HG02798 (cell line): ENCODE data around the gene SDK1.

Experiments used
- ATAC-seq: cut with Tn5 transposase; IDR thresholded peaks from one replicate; pipeline ENCODE4 v1.9.1; 2021; ENCODE audit warnings: mild to moderate bottlenecking; ENCODE audit not compliant: unreplicated experiment, poor library complexity

Gene SDK1

DNA sequence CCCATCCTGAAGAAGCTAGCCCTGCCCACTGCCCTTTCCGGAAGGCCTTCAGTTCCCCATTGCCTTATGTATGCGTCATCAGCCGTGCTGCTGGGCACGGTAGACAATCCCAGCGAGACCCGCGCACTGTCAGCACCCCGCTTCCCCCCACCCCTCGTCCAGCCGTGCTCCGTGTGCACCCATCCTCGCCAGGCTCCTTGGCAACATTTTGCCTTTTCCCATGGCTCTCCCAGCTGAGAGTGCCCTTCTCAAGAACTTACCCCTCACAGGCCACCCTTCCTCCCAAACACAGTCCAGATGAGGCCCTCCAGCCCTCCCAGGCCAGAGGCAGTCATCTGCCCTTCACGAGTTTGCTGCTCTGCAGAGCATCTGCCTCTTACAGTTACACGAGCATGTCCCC is 747.3 kb downstream of the SDK1 start:
- no peak for ATAC-seq

DNA sequence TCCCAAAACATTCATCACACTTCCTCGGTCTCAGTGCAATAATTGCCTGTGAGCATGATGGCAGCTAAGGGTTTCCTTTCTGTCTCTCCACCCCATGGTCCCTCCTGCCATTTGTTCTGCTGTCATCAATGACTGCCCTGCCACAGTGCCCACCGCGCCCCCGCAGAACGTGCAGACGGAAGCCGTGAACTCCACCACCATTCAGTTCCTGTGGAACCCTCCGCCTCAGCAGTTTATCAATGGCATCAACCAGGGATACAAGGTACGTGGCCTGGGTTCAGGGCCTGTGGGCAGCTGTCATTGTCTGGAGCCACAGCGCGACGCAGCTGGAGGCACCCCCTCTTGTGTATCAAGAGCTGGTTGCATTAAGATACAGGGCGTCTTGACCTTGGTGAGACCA is 748.1 kb downstream of the SDK1 start:
- ATAC-seq = no peak

DNA sequence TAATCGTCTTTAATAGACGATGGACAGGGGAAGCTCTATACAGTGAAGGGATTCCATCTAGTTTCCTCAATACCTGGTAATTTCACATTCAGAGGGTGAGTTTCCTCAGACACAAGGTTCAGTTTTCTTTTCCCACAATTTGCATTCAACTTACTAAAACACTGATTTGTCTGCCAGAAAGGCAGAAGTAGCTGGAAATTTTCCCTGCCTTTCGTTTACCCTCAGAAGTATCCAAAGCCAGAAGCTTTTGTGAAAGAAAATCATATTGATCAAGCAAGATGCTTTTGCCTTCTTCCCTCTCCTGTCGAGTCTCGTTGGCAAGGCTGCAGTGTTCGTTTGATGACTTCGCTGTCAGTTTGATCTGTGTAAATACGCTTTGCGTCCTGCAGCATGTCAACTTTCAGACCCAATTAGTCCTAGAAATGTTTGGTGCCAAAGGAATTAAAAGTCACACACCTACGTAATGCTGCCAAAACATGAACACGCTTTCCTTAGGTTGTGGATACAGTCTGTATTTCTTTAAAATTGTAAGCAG is 749.1 kb downstream of the SDK1 start:
- no peak for ATAC-seq

DNA sequence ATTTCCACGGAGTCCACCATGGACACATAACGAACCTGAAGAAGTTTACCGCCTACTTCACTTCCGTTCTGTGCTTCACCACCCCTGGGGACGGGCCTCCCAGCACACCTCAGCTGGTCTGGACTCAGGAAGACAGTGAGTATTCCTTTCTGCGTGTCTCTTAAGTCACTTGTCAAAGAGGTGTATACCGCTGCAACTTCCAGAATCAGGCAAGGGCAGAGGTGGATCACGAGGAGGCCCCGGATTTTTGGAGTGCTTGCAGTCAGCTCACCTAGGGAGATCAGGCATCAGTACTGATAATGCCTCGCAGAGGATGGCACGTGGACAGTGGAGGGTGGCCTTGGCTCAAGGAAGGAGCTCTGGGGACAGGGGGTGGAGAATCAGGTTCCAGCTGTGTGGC is 750.6 kb downstream of the SDK1 start:
- ATAC-seq = no peak

DNA sequence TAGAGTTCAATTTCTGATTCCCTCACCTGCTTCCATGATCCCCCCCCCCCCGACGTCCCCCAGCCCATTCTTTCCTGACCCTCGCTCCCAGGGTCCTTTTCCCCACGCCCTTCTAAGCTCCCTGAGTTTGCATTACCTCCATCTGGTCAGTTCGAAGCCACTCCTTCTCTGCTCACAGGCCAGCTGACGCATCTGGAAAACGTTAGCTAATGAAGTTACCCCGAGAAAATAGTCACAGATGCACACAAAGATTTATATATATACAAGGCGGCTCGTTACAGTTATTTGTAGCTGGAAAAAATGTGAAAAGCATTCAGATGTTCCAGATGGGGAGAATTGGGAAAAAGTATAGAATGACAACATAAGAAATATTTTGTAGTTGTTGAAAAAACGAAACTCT is 751.1 kb downstream of the SDK1 start:
- ATAC-seq = no peak

DNA sequence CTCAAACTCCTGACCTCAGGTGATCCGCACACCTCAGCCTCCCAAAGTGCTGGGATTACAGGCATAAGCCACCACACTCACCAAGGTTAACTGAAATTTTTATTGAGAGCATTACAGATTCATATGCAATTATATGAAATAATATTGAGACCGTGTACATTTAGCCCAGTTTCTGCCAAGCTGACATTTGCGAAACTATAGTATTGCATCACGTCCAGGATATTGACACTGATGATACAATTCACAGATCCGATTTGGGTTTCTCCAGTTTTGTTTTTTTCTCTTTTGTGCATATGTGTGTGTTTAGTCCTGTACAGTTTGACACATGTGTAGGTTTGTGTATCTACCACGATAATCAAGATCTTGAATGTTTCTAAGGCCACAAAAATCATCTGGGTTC is 753.1 kb downstream of the SDK1 start:
- ATAC-seq = no peak

DNA sequence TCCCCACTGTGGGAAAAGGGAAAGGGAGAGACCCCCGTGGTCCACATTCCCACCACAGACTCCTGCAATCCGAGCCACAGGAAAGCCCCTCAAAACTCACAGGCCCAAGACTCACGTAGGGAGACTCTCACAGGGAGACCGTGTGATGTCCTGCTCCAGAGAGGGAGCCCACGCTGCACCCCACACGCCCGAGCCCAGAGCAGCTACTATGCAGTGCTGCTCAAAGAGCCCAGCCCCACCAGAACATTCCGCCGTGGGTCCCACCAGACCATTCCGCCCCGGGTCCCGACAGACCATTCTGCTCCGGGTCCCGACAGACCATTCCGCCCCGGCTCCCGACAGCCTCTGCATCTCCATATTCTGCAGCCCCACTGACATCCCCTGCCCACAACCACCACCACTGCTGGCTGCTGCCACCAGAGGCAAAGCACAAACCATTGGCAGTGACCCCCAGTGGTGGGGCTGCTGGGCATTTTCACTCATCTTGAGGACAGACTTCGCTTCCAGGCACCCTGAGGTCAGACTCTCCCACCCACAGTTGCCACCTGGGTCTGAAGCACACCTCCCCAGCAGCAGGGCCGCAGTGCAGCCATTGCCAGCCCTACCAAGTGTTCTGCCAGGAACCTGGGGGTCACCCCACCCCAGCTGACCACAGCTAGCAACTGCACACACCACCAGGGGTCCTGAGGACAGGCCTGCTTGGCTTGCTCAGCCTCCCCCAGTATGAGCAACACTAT is 755.7 kb downstream of the SDK1 start:
- ATAC-seq = no peak

DNA sequence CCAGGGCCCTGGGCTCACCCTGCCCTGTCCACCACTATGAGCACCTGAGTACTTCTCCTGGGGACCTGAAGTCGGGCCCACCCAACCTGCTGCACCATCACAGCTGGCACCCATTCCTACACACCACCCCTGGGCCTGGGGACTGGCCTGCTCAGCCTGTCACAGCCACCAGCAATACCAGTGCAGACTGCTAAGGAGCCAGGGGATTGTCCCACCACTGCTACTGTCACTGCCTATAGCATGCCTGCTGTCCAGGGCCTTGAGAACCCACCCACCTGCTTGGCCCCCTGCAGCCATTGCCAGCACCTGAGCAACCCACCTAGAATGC is 756.2 kb downstream of the SDK1 start:
- no peak for ATAC-seq

DNA sequence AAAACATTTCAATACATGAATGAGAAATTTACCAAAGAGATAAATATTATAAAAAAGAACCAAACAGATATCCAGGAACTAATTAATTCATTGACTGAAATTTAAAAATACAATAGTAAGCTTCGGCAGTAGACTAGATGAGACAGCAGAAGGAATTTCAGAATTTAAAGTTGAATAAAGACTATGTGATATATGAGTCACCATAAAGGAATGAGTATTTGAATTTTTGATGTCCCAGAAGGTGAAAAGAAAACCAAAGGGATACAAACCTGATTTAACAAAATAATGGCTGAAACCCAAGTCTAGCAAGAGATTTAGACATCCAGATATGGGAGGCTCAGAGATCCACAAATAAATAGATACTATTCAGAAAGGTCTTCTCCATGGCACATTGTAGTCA is 757.1 kb downstream of the SDK1 start:
- ATAC-seq = no peak

DNA sequence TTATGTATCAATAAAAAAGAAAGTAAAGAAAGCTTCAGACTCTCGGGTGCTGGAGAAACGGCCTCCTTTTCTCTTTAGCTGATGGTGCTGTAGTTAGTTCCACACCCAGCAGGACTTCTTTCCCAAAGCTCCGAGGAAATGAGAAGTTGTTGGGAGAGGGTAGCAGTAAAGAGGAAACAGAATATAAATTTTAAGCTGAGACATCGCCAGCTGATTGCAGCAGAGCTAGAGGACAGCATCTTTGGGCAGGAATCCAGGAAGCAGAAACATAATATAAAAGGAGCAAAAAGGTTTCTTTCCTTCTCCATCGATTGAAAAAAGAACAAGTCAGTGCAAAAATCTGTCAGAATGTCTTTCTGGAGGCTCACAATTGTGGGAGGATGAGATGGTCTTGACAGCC is 764.1 kb downstream of the SDK1 start:
- ATAC-seq = no peak

DNA sequence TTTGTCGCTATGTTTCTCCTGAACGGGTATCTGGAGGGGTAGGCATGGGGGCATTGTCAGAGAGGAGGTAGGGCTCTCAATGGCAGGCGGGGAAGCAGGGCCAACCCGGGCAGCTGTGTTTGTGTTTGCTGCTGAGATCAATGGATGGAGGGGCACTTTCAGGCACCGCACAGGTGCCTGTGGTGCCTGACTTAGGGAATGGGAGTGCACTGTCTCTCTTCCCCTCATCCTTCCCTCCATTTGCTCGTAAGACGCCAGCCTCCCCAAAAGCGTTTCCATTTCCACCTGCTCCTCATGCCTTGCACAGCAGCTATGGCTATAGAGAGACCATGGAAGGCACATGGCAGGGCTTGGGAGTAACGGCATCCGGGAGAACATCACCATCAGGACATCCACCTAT is 765.2 kb downstream of the SDK1 start:
- no peak for ATAC-seq

DNA sequence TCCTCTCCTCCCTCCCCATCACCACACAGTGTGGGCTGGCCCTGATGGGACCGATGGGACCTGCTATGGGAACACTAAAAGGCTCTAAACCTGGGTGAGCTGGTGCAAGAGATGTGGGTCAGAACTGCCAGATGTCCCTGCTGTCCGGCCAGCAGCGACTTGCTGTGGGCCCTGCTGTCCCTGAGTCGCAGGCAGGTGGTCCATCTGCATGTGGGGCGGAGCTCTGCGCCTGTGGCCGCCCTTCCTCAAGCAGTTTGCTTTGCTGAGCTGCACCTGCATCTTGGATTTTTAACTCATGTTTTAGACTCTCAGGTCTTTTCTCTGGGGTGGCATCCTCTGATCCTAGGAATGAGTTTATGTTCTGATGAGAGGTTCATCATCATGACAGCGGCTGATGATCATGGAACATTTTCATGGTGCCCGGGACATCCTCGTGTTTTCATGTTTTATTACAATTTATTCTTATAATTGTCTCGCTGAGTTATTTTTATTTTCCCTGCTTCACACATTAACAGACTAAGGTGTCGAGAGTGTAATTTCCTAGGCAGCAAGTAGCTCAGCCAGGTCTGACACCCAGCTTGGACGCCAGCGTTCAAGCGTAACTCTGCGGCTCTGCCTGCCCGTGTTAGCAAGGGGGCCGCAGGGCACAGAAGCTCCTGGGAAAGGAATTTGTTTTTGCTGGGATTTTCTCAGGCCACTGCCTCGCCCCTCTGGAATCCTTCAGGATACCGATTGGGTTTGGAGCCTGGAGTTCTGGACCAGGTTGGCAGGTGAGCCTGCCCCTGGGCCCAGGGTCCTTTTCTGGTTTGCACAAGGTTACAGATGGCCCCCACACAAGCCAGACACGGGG is 765.8 kb downstream of the SDK1 start:
- ATAC-seq = no peak

DNA sequence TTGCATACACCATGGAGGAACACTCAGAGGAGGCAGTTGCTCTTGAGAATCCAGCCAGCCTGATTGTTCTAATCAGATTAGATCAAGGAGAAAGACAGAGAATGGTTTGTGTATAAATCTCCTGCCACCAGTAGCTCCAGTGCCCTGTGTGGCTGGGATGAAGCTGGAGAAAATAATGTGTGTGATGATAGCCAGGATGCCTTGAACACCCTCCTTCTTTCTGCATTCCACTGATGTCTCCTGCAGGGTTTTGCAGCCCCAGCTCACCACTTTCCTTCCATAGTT is 766.4 kb downstream of the SDK1 start:
- ATAC-seq = no peak

DNA sequence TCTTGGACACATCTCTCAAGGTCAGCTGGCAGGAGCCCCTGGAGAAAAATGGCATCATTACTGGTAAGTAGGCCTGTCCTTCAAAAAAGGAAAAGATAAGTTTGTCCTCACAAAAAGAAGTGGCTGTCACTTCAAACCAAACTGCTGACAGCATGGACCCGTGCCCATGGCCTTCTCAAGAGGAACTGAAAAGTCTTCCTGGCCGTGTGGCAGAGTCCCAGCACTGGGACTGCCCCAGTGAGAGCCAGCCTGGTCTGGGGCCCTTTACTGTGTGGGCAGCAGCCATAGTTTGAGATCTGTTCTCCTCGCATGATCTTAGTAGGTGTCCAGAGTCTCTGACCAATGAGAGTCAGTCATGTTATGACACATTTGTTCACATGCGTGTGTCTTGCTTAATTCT is 766.8 kb downstream of the SDK1 start:
- ATAC-seq = no peak

DNA sequence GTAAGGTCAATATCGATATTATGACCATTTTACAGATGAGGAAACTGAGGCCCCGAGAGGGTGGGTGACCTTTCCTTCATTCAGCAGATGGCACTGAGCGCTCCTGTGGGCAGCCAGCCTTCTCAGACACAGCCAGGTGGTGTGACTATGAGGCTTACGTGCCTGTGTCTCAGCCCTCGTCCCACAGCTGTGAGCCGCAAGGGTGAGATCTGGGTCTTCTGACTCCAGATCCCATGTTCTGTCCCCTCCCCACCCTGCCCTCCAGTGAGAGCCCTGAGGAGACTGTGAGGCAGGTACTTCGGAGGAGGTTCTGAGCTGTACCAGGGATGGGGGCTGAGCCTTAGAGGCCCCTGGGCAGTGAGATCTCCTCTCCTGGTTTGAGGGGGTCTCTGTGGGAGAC is 767.2 kb downstream of the SDK1 start:
- no peak for ATAC-seq

DNA sequence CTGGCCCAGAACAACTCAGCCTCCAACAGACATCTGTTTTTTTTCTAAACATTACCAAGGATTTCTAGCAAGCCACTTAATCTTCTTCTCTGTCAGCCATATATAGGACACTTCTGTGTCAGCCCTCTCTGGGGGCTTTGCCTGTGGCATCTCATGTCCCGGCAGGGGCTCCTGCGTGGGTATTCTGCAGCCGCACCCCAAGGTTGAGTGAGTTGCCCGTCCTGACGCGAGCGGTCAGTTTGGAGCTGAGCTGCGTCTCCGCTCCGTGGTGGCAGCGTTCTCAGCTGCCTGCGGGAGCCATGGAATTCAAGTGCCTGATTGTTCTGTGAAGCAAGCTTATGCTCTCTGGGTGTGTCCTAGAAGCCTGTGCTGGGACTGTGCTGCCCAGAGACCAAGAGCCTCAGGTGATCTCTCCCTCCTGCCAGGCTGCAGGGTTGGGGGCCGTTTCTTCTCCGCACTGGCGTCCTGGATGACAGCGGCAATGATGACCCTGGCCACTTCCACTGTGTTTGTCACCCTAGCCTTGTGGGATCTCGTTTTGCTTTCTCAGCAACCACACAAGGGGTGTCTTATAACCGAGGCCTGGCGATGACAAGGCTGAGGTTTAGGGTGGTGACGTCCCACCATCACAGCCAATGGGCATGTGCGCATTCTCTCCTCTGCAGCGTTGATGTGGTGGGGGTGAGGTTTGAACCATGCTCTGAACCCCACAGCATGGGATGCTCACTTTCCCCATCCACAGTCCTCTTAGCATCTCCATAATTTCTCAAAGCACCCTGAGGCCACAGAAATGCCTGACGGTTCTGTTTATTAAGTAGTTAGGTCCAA is 768.4 kb downstream of the SDK1 start:
- no peak for ATAC-seq

DNA sequence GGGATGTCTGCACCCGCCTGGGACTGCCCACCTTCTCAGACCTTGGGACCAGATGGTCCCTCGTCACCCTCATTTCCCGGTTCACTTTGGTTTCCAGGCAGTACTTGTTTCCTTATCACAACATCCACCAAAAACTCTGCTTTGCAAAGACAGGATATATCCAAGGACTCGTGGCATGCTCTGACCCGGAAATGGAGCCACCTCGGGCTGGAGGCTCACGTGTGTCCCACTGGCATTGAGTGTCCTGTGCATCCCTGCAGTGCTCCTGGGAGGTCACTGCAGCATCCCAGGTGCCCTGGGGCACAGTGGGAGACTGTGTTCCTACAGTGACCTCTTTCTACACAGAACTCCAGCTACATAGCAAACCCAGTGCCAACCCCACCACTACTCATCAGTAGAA is 769.2 kb downstream of the SDK1 start:
- no peak for ATAC-seq

DNA sequence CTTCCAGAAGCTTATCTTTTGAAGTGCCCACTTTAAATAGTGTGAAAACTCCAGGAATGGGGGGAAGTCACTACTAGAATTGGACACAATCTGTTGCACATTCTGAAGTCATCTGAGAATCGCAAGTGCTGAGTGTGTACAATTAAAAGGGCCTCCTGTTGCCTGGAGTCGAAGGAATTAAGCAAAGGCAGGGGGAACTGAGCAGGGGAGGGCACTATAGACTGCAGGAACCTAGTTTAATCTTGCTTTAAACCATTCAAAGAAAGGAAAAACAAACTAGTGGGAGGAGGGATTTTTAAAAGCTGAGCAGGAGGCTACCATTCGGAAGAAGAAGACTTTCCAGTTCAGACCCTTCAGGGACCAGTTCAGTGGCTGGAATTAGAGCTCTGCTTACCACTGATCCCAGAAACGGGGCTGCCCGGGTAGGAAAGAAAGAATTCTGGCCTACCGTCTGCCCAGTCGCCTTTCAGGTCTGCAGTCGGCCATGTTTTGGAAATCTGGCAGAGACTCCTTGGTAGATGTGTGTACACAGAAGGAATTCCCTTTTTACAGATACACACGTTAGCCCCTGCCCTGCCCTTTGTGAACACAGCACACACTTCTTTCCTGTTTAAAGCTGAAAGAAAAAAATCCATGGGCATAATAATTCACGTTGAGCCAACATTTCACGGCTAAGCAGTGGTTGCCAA is 770.5 kb downstream of the SDK1 start:
- no peak for ATAC-seq

DNA sequence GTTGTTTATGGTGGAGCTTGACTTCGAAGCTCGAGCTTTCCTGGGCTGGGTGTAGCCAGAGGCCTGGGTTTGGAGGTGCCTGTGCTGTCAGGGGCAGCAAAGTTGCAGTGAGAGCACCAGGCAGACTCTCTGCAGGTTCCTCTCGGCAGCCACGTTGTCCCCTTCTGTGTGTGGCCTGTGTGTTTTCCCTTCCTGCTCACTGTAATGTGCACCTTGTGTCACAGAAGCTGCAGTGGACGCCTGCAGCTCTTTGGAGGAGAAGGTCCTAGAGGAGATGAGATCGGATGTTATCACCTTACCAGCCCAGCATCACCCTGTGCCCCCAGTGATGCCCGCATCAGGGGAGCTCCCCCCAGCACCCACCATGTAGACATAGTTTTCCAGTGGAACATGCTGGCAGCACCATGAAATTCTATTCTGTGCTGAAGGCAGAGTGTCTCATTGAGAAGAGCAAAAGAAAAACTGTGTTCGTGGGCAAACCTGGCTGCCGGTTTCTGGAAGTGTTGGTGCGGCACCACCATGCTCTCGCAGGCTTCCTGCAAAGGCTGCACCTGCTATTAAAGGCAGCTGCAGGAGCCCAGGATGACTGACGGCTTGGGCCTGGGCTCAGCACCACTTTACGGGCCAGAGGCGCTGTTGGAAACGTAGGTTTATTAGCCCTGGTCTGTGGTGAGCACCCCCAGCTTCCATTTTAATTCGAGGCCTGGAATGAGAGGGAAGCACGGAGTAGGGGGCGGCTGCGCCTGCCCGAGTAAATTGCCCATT is 771.3 kb downstream of the SDK1 start:
- no peak for ATAC-seq

DNA sequence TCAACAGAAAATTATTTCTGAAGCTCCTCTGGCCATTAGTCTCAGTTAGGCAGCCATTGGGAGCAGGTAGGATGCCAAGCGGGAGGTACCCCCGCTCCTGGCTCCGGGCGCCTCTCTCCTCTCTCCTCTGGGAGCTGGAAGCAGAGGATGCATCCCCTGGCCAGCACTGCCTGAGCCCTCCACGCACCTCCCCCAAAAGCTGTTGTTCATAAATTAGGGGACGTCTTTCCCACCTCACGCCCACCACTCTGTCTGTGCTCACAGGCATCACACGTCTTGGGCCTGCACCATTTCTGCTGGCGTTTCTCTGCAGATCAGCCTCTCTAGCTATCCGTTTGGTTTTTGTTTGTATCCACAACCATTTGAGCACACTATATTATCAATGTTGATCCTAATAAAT is 772.0 kb downstream of the SDK1 start:
- no peak for ATAC-seq
